Heart right ventricle (tissue), 16 donors: ENCODE results near the gene ARFGAP2. TPM values are rescaled to one million over a fixed set of nuclear protein-coding genes. Genes with fewer than 3 reads are reported as not detected.

Experiments
- ATAC-seq, 8 donors: fragments of 200-7000 bp; cut with Tn5 transposase; one replicate each; pipeline ENCODE4 v1.9.1; 2020; ENCODE audit warnings: mild to moderate bottlenecking in 8 of 8, moderate library complexity in 8 of 8, moderate number of reproducible peaks in 1 of 8
- DNase-seq, 2 donors: peaks; one replicate each; pipeline ENCODE4 v3.0.0-alpha.2; 2020
- H3K27ac ChIP-seq, 10 donors: fragments of 200-600 bp; sonication (generic) in 2 of 10; one replicate each; pipeline versions ENCODE4 v1.5.0 to v1.8.0; 2020 to 2022; ENCODE audit warnings: mild to moderate bottlenecking in 3 of 10
- H3K27me3 ChIP-seq, 7 donors: fragments of 200-600 bp; one replicate each; pipeline ENCODE4 v1.8.0; 2021 to 2022; ENCODE audit warnings: mild to moderate bottlenecking in 2 of 7
- H3K36me3 ChIP-seq, 9 donors: fragments of 200-600 bp; sonication (generic) in 1 of 9; one replicate each; pipeline versions ENCODE4 v1.5.0 to v1.8.0; 2020 to 2022; ENCODE audit warnings: mild to moderate bottlenecking in 2 of 9
- H3K4me1 ChIP-seq, 9 donors: fragments of 200-600 bp; sonication (generic) in 1 of 9; one replicate each; pipeline versions ENCODE4 v1.5.0 to v1.8.0; 2020 to 2022; ENCODE audit warnings: mild to moderate bottlenecking in 4 of 9
- H3K4me3 ChIP-seq, 10 donors: fragments of 200-600 bp; sonication (generic) in 2 of 10; one replicate each; pipeline versions ENCODE4 v1.5.0 to v1.8.0; 2020 to 2022; ENCODE audit warnings: mild to moderate bottlenecking in 7 of 10, moderate library complexity in 2 of 10
- H3K9me3 ChIP-seq, 11 donors: fragments of 200-600 bp in 10 of 11; sonication (generic) in 2 of 11; one replicate each; pipeline versions ENCODE4 v1.5.0 to v1.8.0; 2013 to 2022; ENCODE audit warnings: mild to moderate bottlenecking in 2 of 11, control low read depth in 1 of 11, moderate library complexity in 1 of 11
- CTCF ChIP-seq, 9 donors: fragments of 200-600 bp; sonication (generic) in 2 of 9; IDR thresholded peaks; one replicate each; pipeline versions ENCODE4 v1.5.0 to v1.8.0; 2021 to 2022; ENCODE audit warnings: antibody characterized with exemption in 9 of 9, mild to moderate bottlenecking in 5 of 9, moderate library complexity in 1 of 9
- WGBS, 2 donors: extraction: QIAGEN DNeasy Blood & Tissue Kit; methylation state at CpG; one replicate each; pipeline ENCODE4 v1.1.7; 2013; ENCODE audit warnings: inconsistent platforms in 1 of 2; 5-methylcytosine and 5-hydroxymethylcytosine counted together
- intact Hi-C, 10 donors: fragments of 100-400 bp; cut with DNase I; formaldehyde crosslinking; loops; one replicate each; pipeline versions ENCODE4 v1.11.1 to v1.14.2; 2022
- polyA plus RNA-seq, 2 donors: library from polyadenylated mRNA; stranded (reverse); fragments of 200-250 nt; gene quantifications; one replicate each; pipeline ENCODE4 v1.2.3, GENCODE V29; 2013
- total RNA-seq, 10 donors: library from RNA; stranded (reverse); fragmentation: NEBNext Ultra II Directional in 3 of 10; extraction: Animal tissue kit (Norgen Biotek cat#: 25700) in 3 of 10; gene quantifications; one replicate each; pipeline versions ENCODE4 v1.2.1 to v1.2.4, GENCODE V29; 2021 to 2023
- donor health status: Arrhythmogenic right ventricular cardiomyopathy.
- donor health status: ischemic (EF 13 %, LVEDD 7.1; RV severe dilation, severe dysfunction).
- donor health status: healthy with polysubstance abuse.
- donor health status: DM: no; HTN: yes; CAD: no.
- donor health status: DM: no; HTN: no; CAD: no.
- donor health status: ischemic (EF 25% LVEDD 6.9; RV normal size, moderate dysfunction).
- donor health status: ischemic (EF 25% LVEDD 5.7; RV mildly dilated, moderate dysfunction).
- donor health status: healthy.
- donor health status: DM: yes; HTN: yes; CAD: no.
- donor health status: Ischemic cardiomyopathy.
- donor health status: ischemic (EF 35%, LVEDD 5.7; RV mildly dilated, moderate dysfunction).
- donor health status: nonischemic (EF 11% LVEDD 7.7; RV severe dilation, severe dysfunction).
- donor health status: DM: yes; HTN: yes; CAD: no.
- donor health status: PGD.
- donor health status: ischemic (EF 29% LVEDD 5.4; RV normal size, mild dysfunction).
- donor health status: nonischemic (EF 23%, LVEDD 6.1; RV moderate dilation, normal function).

ARFGAP2 gene
- total and polyA plus RNA-seq, 12 donors = 47.8 to 70.2 (median 62.9) TPM

DNA sequence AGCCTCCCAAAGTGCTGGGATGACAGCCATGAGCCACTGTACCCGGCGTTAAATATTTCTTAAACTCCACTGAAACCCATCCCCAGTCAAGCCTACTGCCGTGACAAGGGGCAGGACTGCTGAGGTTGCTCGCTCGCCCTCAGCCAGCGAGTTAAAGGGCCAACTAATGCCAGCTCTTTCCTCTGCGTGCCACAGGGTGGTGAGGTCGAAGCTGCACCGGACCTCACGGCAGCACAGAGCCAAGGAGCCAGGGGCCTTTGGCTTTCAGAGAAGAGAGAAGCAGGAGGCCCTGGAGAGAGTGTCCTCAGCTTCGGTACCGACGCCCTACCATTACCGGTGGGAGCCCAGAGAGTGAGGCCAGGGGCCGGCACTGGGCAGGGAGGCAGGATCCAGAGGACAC lies 12.8 kb downstream of the ARFGAP2 start:
- DNase-seq = no peak
- intact Hi-C loops = no loop called here
- H3K36me3 ChIP-seq = peaks cover 14 to 78% (median 55%) of the 10 kb centered on the region in 9 donors

DNA sequence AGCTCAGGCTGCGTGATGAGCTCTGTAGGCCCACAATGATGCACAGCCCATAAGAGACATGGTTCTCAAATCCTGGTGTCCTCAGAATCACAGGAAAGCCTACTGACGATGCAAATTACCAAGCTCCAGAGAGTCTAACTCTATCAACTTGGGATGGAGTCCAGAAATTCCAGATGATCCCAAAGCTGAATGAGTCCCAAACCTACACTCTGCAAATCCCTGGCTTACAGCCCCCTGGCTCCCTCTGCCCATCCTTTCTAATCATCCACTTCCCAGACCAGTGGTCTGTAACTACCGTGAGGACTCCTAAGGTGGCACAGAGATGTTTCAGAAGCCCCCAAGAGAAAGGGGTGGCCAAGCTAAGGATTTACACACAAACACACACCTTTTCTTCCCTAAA lies 13.5 kb downstream of the ARFGAP2 start:
- no peak for TF ChIP-seq CTCF (IDR thresholded peaks at IDR 0.05)
- Histone ChIP-seq H3K4me1 (peaks cover 0 to 31% (median 15%) of the 10 kb centered on the region in 9 donors), H3K27ac (no peak overlapping the region), H3K27me3 (no peaks in the 10 kb centered on the region), H3K36me3 (peaks cover 8 to 71% (median 49%) of the 10 kb centered on the region in 9 donors), H3K9me3 (no peaks in the 10 kb centered on the region), H3K4me3 (no peak overlapping the region)
- no peak for ATAC-seq
- DNase-seq = no peak
- WGBS, 2 donors = 22 to 32% methylated on average over 3 of the region's 3 CpGs
- intact Hi-C loops = no loop called here

More for the DNA sequence above, 12.8 kb downstream of the ARFGAP2 start:
- ATAC-seq = no peak
- no peaks in the 10 kb centered on the region for H3K27me3 ChIP-seq
- no peak overlapping the region for H3K4me3 ChIP-seq
- WGBS, 2 donors = 87 to 89% methylated on average over 15 of the region's 15 CpGs
- H3K27ac ChIP-seq = no peak overlapping the region
- no peak for TF ChIP-seq CTCF (IDR thresholded peaks at IDR 0.05)
- peaks cover 0 to 31% (median 15%) of the 10 kb centered on the region in 9 donors for H3K4me1 ChIP-seq
- H3K9me3 ChIP-seq = no peaks in the 10 kb centered on the region

GRCh38 chr11:47162426-47162825 lies 14.3 kb downstream of the ARFGAP2 start:
- no peak overlapping the region for H3K4me3 ChIP-seq
- peak overlapping the region in 1 of 10 donors; percentile 31 for H3K27ac ChIP-seq
- no peak for DNase-seq
- no peak for TF ChIP-seq CTCF (IDR thresholded peaks at IDR 0.05)
- no peak for ATAC-seq
- intact Hi-C loops = no loop called here
- peaks cover 0 to 31% (median 15%) of the 10 kb centered on the region in 9 donors for H3K4me1 ChIP-seq
- no peaks in the 10 kb centered on the region for H3K27me3 ChIP-seq
- H3K36me3 ChIP-seq = peaks cover 3 to 68% (median 41%) of the 10 kb centered on the region in 9 donors
- H3K9me3 ChIP-seq = no peaks in the 10 kb centered on the region
- 69 to 74% methylated on average over 5 of the region's 5 CpGs for WGBS, 2 donors

GRCh38 chr11:47161890-47162289 lies 14.8 kb downstream of the ARFGAP2 start:
- intact Hi-C loops = no loop called here
- ATAC-seq (no peak), DNase-seq (no peak)
- Histone ChIP-seq H3K9me3 (no peaks in the 10 kb centered on the region), H3K4me1 (peaks cover 0 to 31% (median 15%) of the 10 kb centered on the region in 9 donors), H3K27ac (peak overlapping the region in 1 of 10 donors; percentile 7), H3K27me3 (no peaks in the 10 kb centered on the region), H3K4me3 (no peak overlapping the region), H3K36me3 (peaks cover 0 to 67% (median 36%) of the 10 kb centered on the region in 9 donors)
- 67 to 70% methylated on average over 9 of the region's 9 CpGs for WGBS, 2 donors
- no peak for TF ChIP-seq CTCF (IDR thresholded peaks at IDR 0.05)
